ENCODE results near the gene HK1. TPM values are rescaled to one million over a fixed set of nuclear protein-coding genes. Genes with fewer than 3 reads are reported as not detected.
A peak's percentile ranks its signal among the peaks of the same experiment; 100 is the strongest.

The HK1 gene
- total RNA-seq, 1 donor from 2014 or later = 95.0 TPM

DNA sequence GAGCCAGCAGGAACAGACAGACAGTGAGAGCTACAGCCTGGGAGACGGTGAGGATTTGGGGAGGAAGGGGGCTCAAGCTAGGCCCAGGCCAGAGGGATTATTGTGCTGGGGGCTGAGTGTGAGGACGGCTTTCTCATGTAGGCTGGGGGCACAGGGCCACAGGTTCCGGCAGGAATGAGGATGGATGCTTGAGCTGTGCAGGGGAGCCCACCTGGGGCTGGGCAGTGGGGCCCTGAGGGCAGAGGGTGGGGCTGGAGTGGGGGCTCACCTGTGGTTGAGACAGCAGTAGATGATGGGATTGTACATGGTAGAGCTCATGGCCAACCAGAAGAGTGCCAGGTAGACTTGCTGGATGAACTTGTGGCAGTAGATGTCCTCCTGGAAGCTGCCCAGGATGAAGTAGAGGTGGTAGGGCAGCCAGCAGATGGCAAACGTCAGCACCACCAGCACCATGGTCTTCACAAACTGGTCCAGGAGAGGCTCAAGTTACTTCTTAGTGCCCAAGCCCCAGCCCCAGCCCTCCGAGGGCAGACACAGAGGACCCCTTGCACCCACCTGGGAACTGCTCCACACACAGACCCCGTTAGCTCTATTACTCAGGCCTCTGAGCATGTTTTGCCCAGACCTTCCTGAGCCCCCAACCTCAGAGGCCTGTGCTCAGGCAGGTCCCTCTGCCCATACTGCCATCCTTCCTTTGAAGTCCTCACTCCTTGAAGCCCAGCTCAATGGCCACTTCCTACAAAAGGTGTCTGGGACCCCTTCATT is 128.7 kb downstream of the HK1 start:
- Mint-ChIP-seq H3K27ac (ENCODE audit: unreplicated experiment) (no peak overlapping the region), H3K27me3 (ENCODE audit: low read depth, unreplicated experiment) (no peaks in the 10 kb centered on the region), H3K9me3 (ENCODE audit: unreplicated experiment) (no peaks in the 10 kb centered on the region), H3K36me3 (ENCODE audit: low read depth, unreplicated experiment) (peaks cover 26% of the 10 kb centered on the region), H3K4me1 (ENCODE audit: low read depth, unreplicated experiment) (peaks cover 7% of the 10 kb centered on the region), H3K4me3 (ENCODE audit: unreplicated experiment) (no peak overlapping the region)
- no peak for FAIRE-seq
- no peaks in the 10 kb centered on the region for H3K79me2 ChIP-seq (ENCODE audit: insufficient read depth, low read length)
- H3K9ac ChIP-seq (ENCODE audit: low read length) = no peak overlapping the region
- H3K9me3 ChIP-seq (ENCODE audit: insufficient read depth, low read depth, low read length) = no peaks in the 10 kb centered on the region
- TF ChIP-seq, protein P1, sequence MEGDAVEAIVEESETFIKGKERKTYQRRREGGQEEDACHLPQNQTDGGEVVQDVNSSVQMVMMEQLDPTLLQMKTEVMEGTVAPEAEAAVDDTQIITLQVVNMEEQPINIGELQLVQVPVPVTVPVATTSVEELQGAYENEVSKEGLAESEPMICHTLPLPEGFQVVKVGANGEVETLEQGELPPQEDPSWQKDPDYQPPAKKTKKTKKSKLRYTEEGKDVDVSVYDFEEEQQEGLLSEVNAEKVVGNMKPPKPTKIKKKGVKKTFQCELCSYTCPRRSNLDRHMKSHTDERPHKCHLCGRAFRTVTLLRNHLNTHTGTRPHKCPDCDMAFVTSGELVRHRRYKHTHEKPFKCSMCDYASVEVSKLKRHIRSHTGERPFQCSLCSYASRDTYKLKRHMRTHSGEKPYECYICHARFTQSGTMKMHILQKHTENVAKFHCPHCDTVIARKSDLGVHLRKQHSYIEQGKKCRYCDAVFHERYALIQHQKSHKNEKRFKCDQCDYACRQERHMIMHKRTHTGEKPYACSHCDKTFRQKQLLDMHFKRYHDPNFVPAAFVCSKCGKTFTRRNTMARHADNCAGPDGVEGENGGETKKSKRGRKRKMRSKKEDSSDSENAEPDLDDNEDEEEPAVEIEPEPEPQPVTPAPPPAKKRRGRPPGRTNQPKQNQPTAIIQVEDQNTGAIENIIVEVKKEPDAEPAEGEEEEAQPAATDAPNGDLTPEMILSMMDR (IDR thresholded peaks at IDR 0.05; ENCODE audit: insufficient read depth, low read depth, low read length) = no peak
- no peak for TF ChIP-seq EZH2 (IDR thresholded peaks at IDR 0.05; ENCODE audit: insufficient read depth, low read length)
- no peak overlapping the region for H3K4me2 ChIP-seq (ENCODE audit: low read length)
- no peaks in the 10 kb centered on the region for H3K27me3 ChIP-seq (ENCODE audit: insufficient read depth, low read length)
- H3K4me1 ChIP-seq (ENCODE audit: insufficient read depth, low read length) = peaks cover 10% of the 10 kb centered on the region
- H3K4me3 ChIP-seq (ENCODE audit: insufficient read depth, low read depth, low read length) = no peak overlapping the region
- no peaks in the 10 kb centered on the region for H4K20me1 ChIP-seq (ENCODE audit: insufficient read depth, low read length)
- DNase-seq (ENCODE audit: low read depth) = no peak
- no peaks in the 10 kb centered on the region for H3K36me3 ChIP-seq (ENCODE audit: insufficient read depth, low read length)
- no peak overlapping the region for H3K27ac ChIP-seq (ENCODE audit: low read depth, low read length)
- no peak overlapping the region for H2AFZ ChIP-seq (ENCODE audit: low read depth, low read length)

DNA sequence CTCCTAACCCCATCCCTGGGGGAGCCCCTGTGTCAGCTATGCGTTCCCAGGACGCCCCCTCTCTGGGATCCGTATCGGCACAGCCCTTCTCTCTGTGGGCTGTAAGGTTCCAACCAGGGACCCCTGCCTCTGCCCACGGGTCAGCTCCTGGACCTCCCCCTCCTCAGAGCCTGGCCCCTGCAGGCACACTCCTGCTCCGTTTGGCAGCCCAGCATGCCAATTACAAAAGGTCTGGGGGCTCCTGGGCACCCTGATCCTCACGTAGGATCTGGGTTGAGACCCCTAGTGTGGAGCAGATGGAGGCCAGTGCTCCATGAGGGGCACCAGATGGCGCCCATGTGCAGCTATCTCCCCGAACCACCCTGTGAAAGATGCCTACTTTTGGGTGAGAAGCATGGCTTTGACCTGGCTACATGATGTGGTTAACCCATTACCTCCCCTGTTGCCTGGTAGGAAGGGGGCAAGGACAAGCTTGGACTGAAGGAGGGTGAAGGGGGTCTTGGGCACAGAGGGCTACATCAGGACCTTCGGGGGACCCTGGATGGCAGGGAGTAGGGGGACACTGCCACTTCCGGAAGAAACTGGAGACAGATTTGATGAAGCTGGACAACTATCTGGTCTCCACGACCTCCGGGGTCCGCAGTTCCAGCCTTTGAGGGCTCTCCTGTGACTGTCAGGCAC is 129.5 kb downstream of the HK1 start:
- Histone ChIP-seq H3K27ac (ENCODE audit: low read depth, low read length) (no peak overlapping the region), H3K4me1 (ENCODE audit: insufficient read depth, low read length) (peaks cover 10% of the 10 kb centered on the region), H3K36me3 (ENCODE audit: insufficient read depth, low read length) (no peaks in the 10 kb centered on the region), H4K20me1 (ENCODE audit: insufficient read depth, low read length) (no peaks in the 10 kb centered on the region), H3K27me3 (ENCODE audit: insufficient read depth, low read length) (no peaks in the 10 kb centered on the region), H3K4me3 (ENCODE audit: insufficient read depth, low read depth, low read length) (no peak overlapping the region), H3K79me2 (ENCODE audit: insufficient read depth, low read length) (no peaks in the 10 kb centered on the region), H3K9ac (ENCODE audit: low read length) (no peak overlapping the region), H3K4me2 (ENCODE audit: low read length) (peak overlapping the region; percentile 75), H3K9me3 (ENCODE audit: insufficient read depth, low read depth, low read length) (no peaks in the 10 kb centered on the region), H2AFZ (ENCODE audit: low read depth, low read length) (no peak overlapping the region)
- H3K4me1 Mint-ChIP-seq (ENCODE audit: low read depth, unreplicated experiment) = peaks cover 7% of the 10 kb centered on the region
- TF ChIP-seq, protein P1 (IDR thresholded peaks at IDR 0.05; ENCODE audit: insufficient read depth, low read depth, low read length) = no peak
- no peak for TF ChIP-seq EZH2 (IDR thresholded peaks at IDR 0.05; ENCODE audit: insufficient read depth, low read length)
- H3K36me3 Mint-ChIP-seq (ENCODE audit: low read depth, unreplicated experiment) = peaks cover 22% of the 10 kb centered on the region
- H3K9me3 Mint-ChIP-seq (ENCODE audit: unreplicated experiment) = no peaks in the 10 kb centered on the region
- no peak overlapping the region for H3K4me3 Mint-ChIP-seq (ENCODE audit: unreplicated experiment)
- H3K27ac Mint-ChIP-seq (ENCODE audit: unreplicated experiment) = no peak overlapping the region
- FAIRE-seq (no peak), DNase-seq (ENCODE audit: low read depth) (no peak)
- H3K27me3 Mint-ChIP-seq (ENCODE audit: low read depth, unreplicated experiment) = no peaks in the 10 kb centered on the region

All from astrocyte (in vitro differentiated cells and primary cell).